Mesenchymal stem cell (in vitro differentiated cells and primary cell): ENCODE measurements around the gene CLNK.

ENCODE experiments used
- DNase-seq: peaks from one replicate; pipeline ENCODE4 v3.0.0-alpha.2; 2013
- H2AFZ ChIP-seq: one replicate; pipeline ENCODE4 v1.6.1; 2013; ENCODE audit warnings: low read depth, mild to moderate bottlenecking, control low read depth, inconsistent platforms, low read length, moderate library complexity
- H2AK5ac ChIP-seq: 2 replicates; pipeline ENCODE4 v1.6.1; 2013; ENCODE audit warnings: low read length, moderate library complexity, mild to moderate bottlenecking, inconsistent platforms; ENCODE audit not compliant: severe bottlenecking
- H2BK120ac ChIP-seq: one replicate; pipeline ENCODE4 v1.6.1; 2013; ENCODE audit warnings: low read depth, mild to moderate bottlenecking, inconsistent platforms, low read length, moderate library complexity
- H2BK12ac ChIP-seq, 2 experiments: one replicate each; pipeline ENCODE4 v1.6.1; 2013; ENCODE audit warnings: inconsistent platforms in 2 of 2, low read length in 2 of 2, mild to moderate bottlenecking in 2 of 2, moderate library complexity in 2 of 2, control low read depth in 1 of 2
- H2BK15ac ChIP-seq: one replicate; pipeline ENCODE4 v1.6.1; 2013; ENCODE audit warnings: mild to moderate bottlenecking, low read depth, inconsistent platforms; ENCODE audit not compliant: poor library complexity, severe bottlenecking
- H2BK5ac ChIP-seq: 2 replicates; pipeline ENCODE4 v1.6.1; 2013; ENCODE audit warnings: low read depth, mild to moderate bottlenecking, low read length, control low read depth, inconsistent platforms; ENCODE audit not compliant: poor library complexity, severe bottlenecking
- H3K14ac ChIP-seq, 2 experiments: one replicate each; pipeline ENCODE4 v1.6.1; 2013; ENCODE audit warnings: inconsistent platforms in 2 of 2, low read length in 2 of 2, control low read depth in 1 of 2, mild to moderate bottlenecking in 1 of 2, moderate library complexity in 1 of 2
- H3K18ac ChIP-seq, 2 experiments: one replicate each; pipeline ENCODE4 v1.6.1; 2013; ENCODE audit warnings: inconsistent platforms in 2 of 2, low read length in 2 of 2, control low read depth in 1 of 2, low read depth in 1 of 2, mild to moderate bottlenecking in 1 of 2
- H3K23ac ChIP-seq, 2 experiments: one replicate each; pipeline ENCODE4 v1.6.1; 2013; ENCODE audit warnings: inconsistent platforms in 2 of 2, low read length in 2 of 2, mild to moderate bottlenecking in 2 of 2, moderate library complexity in 2 of 2, control low read depth in 1 of 2
- H3K27ac ChIP-seq: 2 replicates; pipeline ENCODE4 v1.5.1; 2013; ENCODE audit warnings: mild to moderate bottlenecking, moderate library complexity, low read length, control low read depth, inconsistent platforms; ENCODE audit not compliant: poor library complexity, severe bottlenecking
- H3K27me3 ChIP-seq, 2 experiments: 2 replicates each; pipeline versions ENCODE4 v1.6.1 to v1.7.0; 2013; ENCODE audit warnings: low read length in 2 of 2, mild to moderate bottlenecking in 2 of 2, moderate library complexity in 2 of 2, control low read depth in 1 of 2, inconsistent platforms in 1 of 2; ENCODE audit not compliant: control insufficient read depth in 1 of 2, insufficient read depth in 1 of 2
- H3K36me3 ChIP-seq, 2 experiments: 2 replicates each; pipeline versions ENCODE4 v1.6.1 to v1.7.0; 2013; ENCODE audit warnings: low read length in 2 of 2, control low read depth in 1 of 2, inconsistent platforms in 1 of 2, low read depth in 1 of 2, mild to moderate bottlenecking in 1 of 2; ENCODE audit not compliant: insufficient read depth in 2 of 2, control insufficient read depth in 1 of 2
- H3K4ac ChIP-seq, 2 experiments: one replicate each; pipeline ENCODE4 v1.6.1; 2013; ENCODE audit warnings: inconsistent platforms in 2 of 2, low read length in 2 of 2, mild to moderate bottlenecking in 2 of 2, moderate library complexity in 2 of 2, control low read depth in 1 of 2, low read depth in 1 of 2
- H3K4me1 ChIP-seq: 2 replicates; pipeline ENCODE4 v1.6.1; 2013; ENCODE audit warnings: low read depth, low read length, control low read depth; ENCODE audit not compliant: control insufficient read depth, insufficient read depth
- H3K4me2 ChIP-seq: 2 replicates; pipeline ENCODE4 v1.6.1; 2013; ENCODE audit warnings: low read length, mild to moderate bottlenecking, inconsistent platforms; ENCODE audit not compliant: poor library complexity, severe bottlenecking
- H3K4me3 ChIP-seq, 2 experiments: 2 replicates each; pipeline versions ENCODE4 v1.5.1 to v1.7.0; 2013; ENCODE audit warnings: low read length in 2 of 2, mild to moderate bottlenecking in 2 of 2, control low read depth in 1 of 2, low read depth in 1 of 2; ENCODE audit not compliant: insufficient read depth in 1 of 2
- H3K79me1 ChIP-seq: replicated peaks from 2 replicates; pipeline ENCODE4 v1.6.1; 2013; ENCODE audit warnings: mild to moderate bottlenecking, control low read depth, low read length, inconsistent platforms; ENCODE audit not compliant: poor library complexity, severe bottlenecking
- H3K9ac ChIP-seq: 2 replicates; pipeline ENCODE4 v1.7.0; 2013; ENCODE audit warnings: mild to moderate bottlenecking, low read length, moderate library complexity
- H3K9me3 ChIP-seq: 2 replicates; pipeline ENCODE4 v1.7.0; 2013; ENCODE audit warnings: mild to moderate bottlenecking, low read length; ENCODE audit not compliant: control insufficient read depth
- H4K8ac ChIP-seq: one replicate; pipeline ENCODE4 v1.6.1; 2013; ENCODE audit warnings: inconsistent platforms, mild to moderate bottlenecking, low read length, moderate library complexity
- H4K91ac ChIP-seq: one replicate; pipeline ENCODE4 v1.6.1; 2013; ENCODE audit warnings: mild to moderate bottlenecking, low read length, inconsistent platforms
- WGBS: methylation state at CpG from one replicate; pipeline ENCODE4 v1.1.7; 2013; ENCODE audit warnings: mixed read lengths; 5-methylcytosine and 5-hydroxymethylcytosine counted together

Gene CLNK

GRCh38 chr4:10672379-10672778 lies 12.2 kb downstream of the CLNK start:
- H2BK12ac ChIP-seq, result no peak overlapping the region
- H3K23ac ChIP-seq, result no peak overlapping the region
- no peaks in the 10 kb centered on the region for H3K9me3 ChIP-seq
- H3K36me3 ChIP-seq, result no peaks in the 10 kb centered on the region
- H2BK120ac ChIP-seq, result no peak overlapping the region
- H3K79me1 ChIP-seq, result no peaks in the 10 kb centered on the region
- H2BK5ac ChIP-seq, result no peak overlapping the region
- no peak overlapping the region for H3K9ac ChIP-seq
- H3K4me1 ChIP-seq, result no peaks in the 10 kb centered on the region
- DNase-seq, result no peak
- no peak overlapping the region for H3K4me3 ChIP-seq
- H2BK15ac ChIP-seq, result no peak overlapping the region
- H2AFZ ChIP-seq, result no peak overlapping the region
- no peak overlapping the region for H4K91ac ChIP-seq
- H3K14ac ChIP-seq, result no peak overlapping the region
- H3K4me2 ChIP-seq, result no peak overlapping the region
- H3K27ac ChIP-seq, result no peak overlapping the region
- peaks cover 0 to 21% of the 10 kb centered on the region in 2 experiments for H3K27me3 ChIP-seq
- H2AK5ac ChIP-seq, result no peak overlapping the region
- H3K18ac ChIP-seq, result no peak overlapping the region
- no peak overlapping the region for H3K4ac ChIP-seq
- no CpG with 5 or more reads among the region's 3 CpGs for WGBS
- H4K8ac ChIP-seq, result no peak overlapping the region

DNA sequence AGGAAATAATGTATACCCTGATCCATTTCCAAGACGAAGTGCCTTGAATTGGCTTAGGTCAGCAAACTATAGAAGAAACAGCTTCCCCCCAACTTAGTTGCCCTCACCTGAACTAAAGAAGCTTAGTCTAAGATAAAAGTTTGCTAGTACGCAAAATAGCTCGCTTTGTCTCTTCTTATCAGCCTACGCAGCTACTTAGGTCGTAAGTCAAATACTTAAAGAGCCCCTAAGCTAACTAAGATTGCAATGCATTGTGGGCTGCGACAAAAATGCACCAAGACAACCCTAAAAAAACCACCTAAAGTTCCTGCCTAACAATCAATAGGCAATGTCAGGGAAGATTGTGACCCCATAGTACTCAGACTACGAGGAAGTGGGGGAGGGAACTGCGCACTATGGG lies 12.8 kb downstream of the CLNK start:
- Histone ChIP-seq H2AK5ac (no peak overlapping the region), H2BK5ac (no peak overlapping the region), H3K23ac (no peak overlapping the region), H2BK120ac (no peak overlapping the region), H3K36me3 (no peaks in the 10 kb centered on the region), H3K27ac (no peak overlapping the region), H3K9ac (no peak overlapping the region), H2BK15ac (no peak overlapping the region), H3K4me2 (no peak overlapping the region), H3K79me1 (no peaks in the 10 kb centered on the region), H4K91ac (no peak overlapping the region), H2BK12ac (no peak overlapping the region), H3K14ac (no peak overlapping the region), H3K4ac (no peak overlapping the region), H4K8ac (no peak overlapping the region), H3K18ac (no peak overlapping the region), H2AFZ (no peak overlapping the region), H3K9me3 (no peaks in the 10 kb centered on the region), H3K4me3 (no peak overlapping the region), H3K4me1 (no peaks in the 10 kb centered on the region), H3K27me3 (peaks cover 0 to 23% of the 10 kb centered on the region in 2 experiments)
- WGBS, result 87% methylated on average over 8 of the region's 8 CpGs
- no peak for DNase-seq

DNA sequence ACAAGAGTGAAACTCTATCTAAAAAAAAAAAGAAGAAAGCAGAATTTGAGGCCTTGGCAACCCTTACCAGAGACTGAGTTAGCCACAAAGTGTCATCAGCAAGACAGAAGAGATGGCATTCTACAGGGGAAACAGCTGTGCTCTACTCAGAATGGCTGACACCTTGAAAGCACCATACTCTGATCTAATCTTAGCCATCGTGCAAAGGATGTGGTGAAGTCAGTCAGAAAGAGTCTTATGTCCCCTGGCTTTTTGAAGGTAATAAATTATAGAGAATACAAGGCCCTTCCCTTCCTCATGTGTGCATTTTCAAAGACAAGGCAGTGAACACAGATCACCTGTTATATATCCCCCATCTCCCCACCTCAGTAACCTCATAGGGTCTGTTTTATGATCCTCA lies 13.2 kb downstream of the CLNK start:
- Histone ChIP-seq H3K23ac (no peak overlapping the region), H3K9me3 (no peaks in the 10 kb centered on the region), H2AFZ (no peak overlapping the region), H4K91ac (no peak overlapping the region), H3K36me3 (no peaks in the 10 kb centered on the region), H3K18ac (no peak overlapping the region), H3K4ac (no peak overlapping the region), H2AK5ac (no peak overlapping the region), H3K4me2 (no peak overlapping the region), H3K27me3 (peaks cover 0 to 28% of the 10 kb centered on the region in 2 experiments), H4K8ac (no peak overlapping the region), H2BK12ac (no peak overlapping the region), H2BK5ac (no peak overlapping the region), H2BK15ac (no peak overlapping the region), H3K4me3 (no peak overlapping the region), H3K14ac (no peak overlapping the region), H3K27ac (no peak overlapping the region), H3K9ac (no peak overlapping the region), H2BK120ac (no peak overlapping the region), H3K4me1 (no peaks in the 10 kb centered on the region), H3K79me1 (no peaks in the 10 kb centered on the region)
- no CpG with 5 or more reads among the region's 1 CpG for WGBS
- no peak for DNase-seq

DNA sequence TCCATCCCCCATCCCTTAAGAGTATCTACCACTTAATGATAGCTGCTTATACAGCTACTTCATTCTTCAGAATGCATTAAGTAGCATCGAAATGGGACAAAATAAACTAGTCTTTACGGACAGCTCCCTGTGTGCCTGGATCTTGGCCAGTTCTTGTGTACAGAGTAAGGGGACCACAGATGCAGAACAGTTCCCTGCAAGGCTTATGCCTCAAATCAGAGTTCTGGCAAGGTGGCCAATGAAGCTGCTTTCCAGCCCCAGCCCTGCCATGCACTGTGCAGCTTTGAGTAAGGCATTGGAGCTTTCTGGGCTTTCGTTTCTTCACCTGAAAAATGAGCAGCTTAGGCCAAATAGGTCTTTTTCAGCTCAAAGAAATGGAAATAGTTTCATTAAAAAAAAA lies 14.2 kb downstream of the CLNK start:
- H2BK5ac ChIP-seq, result no peak overlapping the region
- no peaks in the 10 kb centered on the region for H3K4me1 ChIP-seq
- DNase-seq, result no peak
- H3K27ac ChIP-seq, result no peak overlapping the region
- H2BK15ac ChIP-seq, result no peak overlapping the region
- no peak overlapping the region for H2AFZ ChIP-seq
- H3K9ac ChIP-seq, result no peak overlapping the region
- peaks cover 0 to 32% of the 10 kb centered on the region in 2 experiments for H3K27me3 ChIP-seq
- WGBS, result 91% methylated on average over 2 of the region's 3 CpGs
- H3K14ac ChIP-seq, result no peak overlapping the region
- no peak overlapping the region for H3K4ac ChIP-seq
- H3K4me2 ChIP-seq, result no peak overlapping the region
- H2BK120ac ChIP-seq, result no peak overlapping the region
- no peaks in the 10 kb centered on the region for H3K79me1 ChIP-seq
- H4K8ac ChIP-seq, result no peak overlapping the region
- no peaks in the 10 kb centered on the region for H3K36me3 ChIP-seq
- H3K4me3 ChIP-seq, result no peak overlapping the region
- no peak overlapping the region for H3K18ac ChIP-seq
- no peaks in the 10 kb centered on the region for H3K9me3 ChIP-seq
- no peak overlapping the region for H3K23ac ChIP-seq
- no peak overlapping the region for H4K91ac ChIP-seq
- H2AK5ac ChIP-seq, result no peak overlapping the region
- no peak overlapping the region for H2BK12ac ChIP-seq
